Brain microvascular endothelial cell (primary cell): Measurements from ENCODE around the gene SIN3B.

ENCODE experiments used
- DNase-seq: peaks from one replicate; pipeline ENCODE4 v3.0.0-alpha.2; 2020
- H3K27ac ChIP-seq: fragments of 250-450 bp; sonication (Bioruptor Pico); 2 replicates; pipeline ENCODE4 v1.5.1; 2020; ENCODE audit warnings: mild to moderate bottlenecking, moderate library complexity
- H3K27me3 ChIP-seq: fragments of 250-450 bp; sonication (Bioruptor Pico); replicated peaks from 2 replicates; pipeline ENCODE4 v1.5.1; 2020; ENCODE audit warnings: mild to moderate bottlenecking
- H3K36me3 ChIP-seq: fragments of 250-450 bp; sonication (Bioruptor Pico); replicated peaks from 2 replicates; pipeline ENCODE4 v1.5.1; 2020; ENCODE audit warnings: mild to moderate bottlenecking
- H3K4me3 ChIP-seq: 2 replicates; pipeline ENCODE4 v1.5.1; 2011; ENCODE audit warnings: low read depth, mild to moderate bottlenecking, control low read depth, low read length, moderate library complexity
- CTCF ChIP-seq: IDR thresholded peaks from 2 replicates; pipeline ENCODE4 v1.5.1; 2011; ENCODE audit warnings: low read depth, mild to moderate bottlenecking, moderate library complexity, low read length, control low read depth, inconsistent platforms; ENCODE audit errors: missing control alignments
- in situ Hi-C: cut with HindIII; loops from 2 replicates; pipeline ENCODE4 v1.10.0; 2017; ENCODE audit warnings: low sequenced_read_pairs, low pct_ligation_motif_present

SIN3B gene

GRCh38 chr19:16862826-16863415 is 33.7 kb downstream of the SIN3B start:
- Histone ChIP-seq H3K27ac (no peak overlapping the region), H3K36me3 (peaks cover 36% of the 10 kb centered on the region), H3K27me3 (no peaks in the 10 kb centered on the region), H3K4me3 (no peak overlapping the region)
- in situ Hi-C loops, result no loop called here
- no peak for TF ChIP-seq CTCF
- DNase-seq, result no peak

GRCh38 chr19:16867211-16867610 is 38.0 kb downstream of the SIN3B start:
- Histone ChIP-seq H3K27ac (no peak overlapping the region), H3K27me3 (no peaks in the 10 kb centered on the region), H3K4me3 (no peak overlapping the region), H3K36me3 (peaks cover 68% of the 10 kb centered on the region)
- TF ChIP-seq CTCF, result no peak
- in situ Hi-C loops, result no loop called here
- peak; percentile 27 for DNase-seq

- no peak for TF ChIP-seq CTCF
- H3K36me3 ChIP-seq, result peaks cover 77% of the 10 kb centered on the region
- no peaks in the 10 kb centered on the region for H3K27me3 ChIP-seq
- no peak for DNase-seq
- H3K4me3 ChIP-seq, result no peak overlapping the region
- in situ Hi-C loops, result no loop called here
- no peak overlapping the region for H3K27ac ChIP-seq
Observed at GRCh38 chr19:16868423-16869130, 39.4 kb downstream of the SIN3B start.

GRCh38 chr19:16869331-16869972 is 40.3 kb downstream of the SIN3B start:
- no peaks in the 10 kb centered on the region for H3K27me3 ChIP-seq
- H3K4me3 ChIP-seq, result no peak overlapping the region
- DNase-seq, result no peak
- no peak for TF ChIP-seq CTCF
- peaks cover 73% of the 10 kb centered on the region for H3K36me3 ChIP-seq
- in situ Hi-C loops, result no loop called here
- H3K27ac ChIP-seq, result no peak overlapping the region

- Histone ChIP-seq H3K27me3 (no peaks in the 10 kb centered on the region), H3K36me3 (peaks cover 66% of the 10 kb centered on the region), H3K27ac (no peak overlapping the region), H3K4me3 (no peak overlapping the region)
- DNase-seq, result no peak
- in situ Hi-C loops, result no loop called here
- no peak for TF ChIP-seq CTCF
Observed at GRCh38 chr19:16871871-16872270, 42.7 kb downstream of the SIN3B start.

GRCh38 chr19:16872728-16873127 is 43.5 kb downstream of the SIN3B start:
- H3K4me3 ChIP-seq, result no peak overlapping the region
- in situ Hi-C loops, result no loop called here
- H3K27me3 ChIP-seq, result no peaks in the 10 kb centered on the region
- no peak for DNase-seq
- TF ChIP-seq CTCF, result no peak
- no peak overlapping the region for H3K27ac ChIP-seq
- peaks cover 60% of the 10 kb centered on the region for H3K36me3 ChIP-seq
